C4-2B (cell line): ENCODE measurements around the gene PRKCQ.

ENCODE experiments used
- H3K27ac ChIP-seq: fragments of 450-650 bp; 2 replicates; pipeline ENCODE4 v1.5.1; 2017
- CTCF ChIP-seq: fragments of 450-650 bp; conservative IDR thresholded peaks from 2 replicates; pipeline ENCODE4 v1.5.1; 2017; ENCODE audit warnings: mild to moderate bottlenecking
- ZFX ChIP-seq: fragments of 450-650 bp; IDR thresholded peaks from 2 replicates; pipeline ENCODE4 v1.6.1; 2017

PRKCQ gene

GRCh38 chr10:6418167-6418566, 161.9 kb downstream of the PRKCQ start:
- no peak overlapping the region for H3K27ac ChIP-seq
- TF ChIP-seq CTCF (no peak), ZFX (no peak)

DNA sequence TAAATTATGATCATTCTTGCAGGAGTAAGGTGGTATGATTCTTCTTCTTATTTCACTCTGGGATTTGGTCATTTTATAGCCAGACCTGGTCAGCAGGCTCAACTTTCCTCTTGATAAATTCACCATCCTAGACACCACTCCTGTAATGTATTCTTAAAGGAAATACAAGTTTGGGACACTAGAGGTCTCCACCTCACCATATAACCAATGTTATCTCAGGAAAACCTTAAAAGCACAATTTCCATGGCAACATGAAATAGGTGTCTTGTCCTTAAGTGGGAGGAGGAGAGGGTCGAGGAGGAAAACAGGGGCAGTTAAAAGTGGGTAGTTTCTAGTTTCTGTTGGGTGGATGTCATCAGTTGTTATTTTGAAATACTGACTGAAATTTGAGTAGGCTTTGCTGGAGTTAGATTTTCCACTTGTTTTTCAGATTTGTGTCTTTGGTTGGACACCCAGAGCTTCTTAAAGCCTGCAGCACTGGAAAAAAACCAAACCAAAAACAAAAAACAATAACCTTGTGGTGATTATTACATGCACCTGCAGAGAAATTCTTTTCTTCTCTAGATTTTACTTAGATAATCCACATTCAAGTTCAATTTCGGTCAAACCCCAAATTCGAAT, 163.1 kb downstream of the PRKCQ start:
- H3K27ac ChIP-seq = no peak overlapping the region
- TF ChIP-seq ZFX (no peak), CTCF (peak; percentile 82)

DNA sequence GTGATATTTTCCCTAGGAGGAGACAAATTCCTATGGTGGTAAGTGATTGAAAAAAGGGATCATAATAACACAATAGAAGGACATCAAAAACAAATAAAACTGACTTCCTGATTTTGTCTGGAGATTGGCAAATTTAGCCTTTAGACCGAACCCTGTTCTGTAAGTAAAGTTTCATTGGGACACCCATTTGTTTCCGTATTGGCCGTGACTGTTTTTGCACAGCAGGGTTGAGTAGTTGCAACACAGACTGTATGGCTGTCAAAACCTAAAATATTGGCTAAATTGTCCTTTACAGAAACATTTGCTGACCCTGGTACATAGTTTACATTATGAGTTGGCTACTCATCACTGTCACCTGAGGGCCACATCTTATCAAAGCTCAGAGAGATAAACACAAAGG, 168.6 kb downstream of the PRKCQ start:
- TF ChIP-seq ZFX (no peak), CTCF (no peak)
- no peak overlapping the region for H3K27ac ChIP-seq

GRCh38 chr10:6410830-6411229, 169.2 kb downstream of the PRKCQ start:
- H3K27ac ChIP-seq = no peak overlapping the region
- no peak for TF ChIP-seq CTCF
- no peak for TF ChIP-seq ZFX

GRCh38 chr10:6409971-6410643, 170.0 kb downstream of the PRKCQ start:
- TF ChIP-seq ZFX (no peak), CTCF (no peak)
- H3K27ac ChIP-seq = no peak overlapping the region

DNA sequence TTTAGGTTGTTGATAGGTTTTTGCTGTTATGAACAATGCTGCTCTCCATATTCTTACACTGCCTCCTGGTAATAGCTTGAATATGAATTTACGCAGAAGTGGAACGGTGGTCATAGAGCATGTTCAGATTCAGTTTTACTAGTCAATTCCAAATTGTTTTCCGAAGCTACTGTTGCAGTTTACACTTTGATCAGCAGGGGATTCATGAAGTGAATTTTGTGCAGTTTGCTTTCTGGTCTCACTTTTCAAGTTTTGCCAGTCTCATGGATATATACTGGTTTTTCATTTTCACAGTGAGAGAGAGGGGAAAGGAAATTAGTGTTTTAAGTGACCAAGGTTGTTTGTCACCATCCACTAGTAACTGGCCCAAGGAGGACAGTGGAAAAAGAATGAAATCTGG, 171.3 kb downstream of the PRKCQ start:
- H3K27ac ChIP-seq = no peak overlapping the region
- TF ChIP-seq ZFX (no peak), CTCF (peak; percentile 52)

GRCh38 chr10:6407034-6407721, 172.9 kb downstream of the PRKCQ start:
- TF ChIP-seq ZFX (no peak), CTCF (no peak)
- H3K27ac ChIP-seq = no peak overlapping the region
